Sigmoid colon (tissue), 7 donors: ENCODE data around the gene SLC9A1. TPM values are rescaled to one million over a fixed set of nuclear protein-coding genes. Genes with fewer than 3 reads are reported as not detected.

ENCODE experiments used
- DNase-seq: peaks from one replicate; pipeline ENCODE4 v3.0.0-alpha.2; 2019
- H3K27ac ChIP-seq, 4 donors: fragments of 200-600 bp; sonication (generic); one replicate each; pipeline ENCODE4 v1.5.1; 2016 to 2019; ENCODE audit warnings: mild to moderate bottlenecking in 1 of 4
- H3K27me3 ChIP-seq, 3 donors: fragments of 200-600 bp; sonication (generic); one replicate each; pipeline ENCODE4 v1.5.1; 2019; ENCODE audit warnings: mild to moderate bottlenecking in 1 of 3
- H3K36me3 ChIP-seq, 4 donors: fragments of 200-600 bp; sonication (generic); one replicate each; pipeline ENCODE4 v1.5.1; 2016 to 2019
- H3K4me1 ChIP-seq, 4 donors: fragments of 200-600 bp; sonication (generic); one replicate each; pipeline ENCODE4 v1.5.1; 2017 to 2019
- H3K4me3 ChIP-seq, 4 donors: fragments of 200-600 bp; sonication (generic); one replicate each; pipeline ENCODE4 v1.5.1; 2017 to 2019; ENCODE audit warnings: mild to moderate bottlenecking in 2 of 4, moderate library complexity in 1 of 4
- H3K9me3 ChIP-seq, 4 donors: fragments of 200-600 bp in 3 of 4; sonication (generic) in 3 of 4; one replicate each; pipeline versions ENCODE4 v1.5.1 to v1.6.1; 2013 to 2019
- EP300 ChIP-seq, 4 donors: sonication (generic); formaldehyde crosslinking; IDR thresholded peaks; one replicate each; pipeline ENCODE4 v1.6.1; 2017; ENCODE audit warnings: antibody characterized with exemption in 4 of 4
- POLR2A ChIP-seq, 2 donors: fragments of 450-650 bp; IDR thresholded peaks; one replicate each; pipeline ENCODE4 v1.6.1; 2016; ENCODE audit warnings: antibody characterized with exemption in 2 of 2, mild to moderate bottlenecking in 2 of 2, moderate library complexity in 2 of 2
- POLR2AphosphoS5 ChIP-seq, 4 donors: sonication (generic); formaldehyde crosslinking; IDR thresholded peaks; one replicate each; pipeline ENCODE4 v1.6.1; 2017; ENCODE audit warnings: antibody characterized with exemption in 4 of 4
- WGBS, 2 donors: extraction: QIAGEN DNeasy Blood & Tissue Kit; methylation state at CpG; one replicate each; pipeline ENCODE4 v1.1.7; 2013; 5-methylcytosine and 5-hydroxymethylcytosine counted together
- intact Hi-C: fragments of 100-400 bp; cut with DNase I; formaldehyde crosslinking; loops from one replicate; pipeline ENCODE4 v1.15.1; 2023
- polyA plus RNA-seq, 3 donors: library from polyadenylated mRNA; stranded (reverse); fragments of 200-250 nt; gene quantifications; one replicate each; pipeline ENCODE4 v1.2.3, GENCODE V29; 2013
- total RNA-seq, 4 donors: library from RNA; depleted of rRNA; stranded (reverse); fragments of >200 nt; gene quantifications; one replicate each; pipeline ENCODE4 v1.1.0, GENCODE V29; 2016
- TF ChIP-seq, protein P1 (sequence below), 4 experiments: fragments of 450-650 bp in 3 of 4; fragments of 200-600 bp in 1 of 4; IDR thresholded peaks; one replicate each; pipeline ENCODE4 v1.5.1; 2016 to 2019; ENCODE audit warnings: antibody characterized with exemption in 4 of 4, mild to moderate bottlenecking in 3 of 4, moderate library complexity in 2 of 4
- donor health status: healthy with polysubstance abuse.
- donor health status: Bipolar disorder and iron deficiency.
- donor health status: healthy.

The SLC9A1 gene
- total and polyA plus RNA-seq, 7 donors, result 6.0 to 64.4 (median 12.8) TPM

DNA sequence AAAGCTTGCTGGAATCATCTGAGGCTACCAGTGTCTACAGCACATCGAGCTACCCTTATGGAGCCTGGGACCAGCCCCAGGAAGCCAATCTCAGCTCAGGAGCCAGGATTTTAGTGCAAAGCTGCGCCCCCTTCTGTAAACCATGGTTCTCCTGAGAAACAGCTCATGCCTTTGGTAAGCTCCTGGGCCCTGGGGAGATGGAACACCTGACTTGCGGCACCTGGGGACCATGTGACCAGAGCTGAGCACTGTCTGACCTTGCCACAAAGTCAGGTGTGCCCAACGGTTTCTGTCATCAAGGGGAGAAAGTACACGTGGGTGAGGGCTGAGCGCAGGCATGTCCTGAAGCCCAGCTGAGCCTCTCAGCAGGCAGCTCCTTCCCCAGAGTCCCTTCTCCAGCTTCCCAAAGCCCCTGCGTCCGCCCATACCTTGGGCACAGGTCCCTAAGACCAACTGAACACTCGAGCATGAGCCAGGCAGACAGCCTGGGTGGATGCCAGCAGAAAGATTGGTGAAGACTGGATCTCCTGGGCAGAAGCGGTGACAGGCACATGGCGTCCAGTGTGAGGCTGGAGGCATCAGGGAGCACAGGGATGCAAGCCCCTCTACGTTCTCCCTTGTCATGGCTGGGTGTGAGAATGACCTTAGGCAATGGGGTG lies 84.4 kb downstream of the SLC9A1 start:
- H3K27me3 ChIP-seq, result no peaks in the 10 kb centered on the region
- TF ChIP-seq POLR2A (IDR thresholded peaks at IDR 0.05) (no peak), POLR2AphosphoS5 (IDR thresholded peaks at IDR 0.05) (no peak), EP300 (IDR thresholded peaks at IDR 0.05) (no peak)
- TF ChIP-seq, protein P1, sequence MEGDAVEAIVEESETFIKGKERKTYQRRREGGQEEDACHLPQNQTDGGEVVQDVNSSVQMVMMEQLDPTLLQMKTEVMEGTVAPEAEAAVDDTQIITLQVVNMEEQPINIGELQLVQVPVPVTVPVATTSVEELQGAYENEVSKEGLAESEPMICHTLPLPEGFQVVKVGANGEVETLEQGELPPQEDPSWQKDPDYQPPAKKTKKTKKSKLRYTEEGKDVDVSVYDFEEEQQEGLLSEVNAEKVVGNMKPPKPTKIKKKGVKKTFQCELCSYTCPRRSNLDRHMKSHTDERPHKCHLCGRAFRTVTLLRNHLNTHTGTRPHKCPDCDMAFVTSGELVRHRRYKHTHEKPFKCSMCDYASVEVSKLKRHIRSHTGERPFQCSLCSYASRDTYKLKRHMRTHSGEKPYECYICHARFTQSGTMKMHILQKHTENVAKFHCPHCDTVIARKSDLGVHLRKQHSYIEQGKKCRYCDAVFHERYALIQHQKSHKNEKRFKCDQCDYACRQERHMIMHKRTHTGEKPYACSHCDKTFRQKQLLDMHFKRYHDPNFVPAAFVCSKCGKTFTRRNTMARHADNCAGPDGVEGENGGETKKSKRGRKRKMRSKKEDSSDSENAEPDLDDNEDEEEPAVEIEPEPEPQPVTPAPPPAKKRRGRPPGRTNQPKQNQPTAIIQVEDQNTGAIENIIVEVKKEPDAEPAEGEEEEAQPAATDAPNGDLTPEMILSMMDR (IDR thresholded peaks at IDR 0.05), result no peak
- WGBS, 2 donors, result 52 to 76% methylated on average over 12 of the region's 12 CpGs
- intact Hi-C loops, result no loop called here
- no peak overlapping the region for H3K27ac ChIP-seq
- no peak for DNase-seq
- no peaks in the 10 kb centered on the region for H3K9me3 ChIP-seq
- no peaks in the 10 kb centered on the region for H3K4me1 ChIP-seq
- no peaks in the 10 kb centered on the region for H3K36me3 ChIP-seq
- no peak overlapping the region for H3K4me3 ChIP-seq

DNA sequence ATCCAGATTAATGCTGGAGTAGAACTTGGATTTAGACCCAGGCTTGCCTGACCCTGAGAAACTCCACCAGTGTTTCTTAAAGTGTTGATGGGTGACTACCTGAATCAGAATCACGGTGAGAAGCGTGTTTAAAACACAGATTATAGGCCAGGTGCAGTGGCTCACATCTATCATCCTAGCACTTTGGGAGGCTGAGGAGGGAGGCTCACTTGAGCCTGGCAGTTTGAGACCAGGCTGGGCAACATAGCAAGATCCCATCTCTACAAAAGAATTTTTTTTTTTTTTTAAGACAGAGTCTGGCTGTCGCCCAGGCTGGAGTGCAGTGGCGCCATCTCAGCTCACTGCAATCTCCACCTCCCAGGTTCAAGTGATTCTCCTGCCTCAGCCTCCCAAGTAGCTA lies 86.0 kb downstream of the SLC9A1 start:
- TF ChIP-seq, protein P1 (IDR thresholded peaks at IDR 0.05), result no peak
- no peak for TF ChIP-seq POLR2AphosphoS5 (IDR thresholded peaks at IDR 0.05)
- WGBS, 2 donors, result 94 to 97% methylated on average over 4 of the region's 4 CpGs

GRCh38 chr1:27065999-27066630 lies 88.8 kb downstream of the SLC9A1 start:
- Histone ChIP-seq H3K4me1 (no peaks in the 10 kb centered on the region), H3K27ac (no peak overlapping the region), H3K9me3 (no peaks in the 10 kb centered on the region), H3K36me3 (no peaks in the 10 kb centered on the region), H3K27me3 (no peaks in the 10 kb centered on the region), H3K4me3 (no peak overlapping the region)
- 91 to 95% methylated on average over 5 of the region's 5 CpGs for WGBS, 2 donors
- TF ChIP-seq POLR2A (IDR thresholded peaks at IDR 0.05) (no peak), EP300 (IDR thresholded peaks at IDR 0.05) (no peak), POLR2AphosphoS5 (IDR thresholded peaks at IDR 0.05) (no peak)
- TF ChIP-seq, protein P1 (IDR thresholded peaks at IDR 0.05), result no peak
- intact Hi-C loops, result no loop called here
- DNase-seq, result no peak

More for the DNA sequence above, 86.0 kb downstream of the SLC9A1 start:
- Histone ChIP-seq H3K4me3 (no peak overlapping the region), H3K9me3 (no peaks in the 10 kb centered on the region), H3K36me3 (no peaks in the 10 kb centered on the region), H3K27me3 (no peaks in the 10 kb centered on the region), H3K27ac (no peak overlapping the region), H3K4me1 (no peaks in the 10 kb centered on the region)
- DNase-seq, result no peak
- intact Hi-C loops, result no loop called here

DNA sequence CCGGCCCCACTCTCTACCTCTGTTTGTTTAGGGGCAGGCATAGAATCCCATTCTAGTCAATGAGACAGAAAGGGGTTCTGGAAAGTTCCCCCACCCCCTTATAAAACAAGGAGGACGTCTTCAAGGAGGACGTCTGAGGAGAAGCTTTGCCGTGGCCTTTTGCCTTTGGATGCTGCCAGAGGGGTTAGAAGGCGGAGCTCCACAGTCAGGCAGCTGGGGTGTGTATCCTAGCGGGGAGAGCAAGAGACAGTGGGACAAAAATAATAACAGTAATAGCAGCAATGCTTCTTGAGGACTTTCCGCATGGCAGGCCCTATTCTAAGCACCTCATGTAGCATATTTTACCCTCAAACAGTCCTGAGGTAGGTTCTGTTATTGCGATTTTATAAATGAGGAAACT lies 94.0 kb downstream of the SLC9A1 start:
- intact Hi-C loops, result no loop called here
- 87 to 89% methylated on average over 8 of the region's 8 CpGs for WGBS, 2 donors
- no peaks in the 10 kb centered on the region for H3K27me3 ChIP-seq
- no peak overlapping the region for H3K4me3 ChIP-seq
- no peaks in the 10 kb centered on the region for H3K36me3 ChIP-seq
- no peaks in the 10 kb centered on the region for H3K9me3 ChIP-seq
- H3K4me1 ChIP-seq, result peaks cover 0 to 20% (median 0%) of the 10 kb centered on the region in 4 donors
- no peak for TF ChIP-seq POLR2A (IDR thresholded peaks at IDR 0.05)
- TF ChIP-seq EP300 (IDR thresholded peaks at IDR 0.05), result no peak
- TF ChIP-seq POLR2AphosphoS5 (IDR thresholded peaks at IDR 0.05), result no peak
- TF ChIP-seq, protein P1 (IDR thresholded peaks at IDR 0.05), result no peak
- DNase-seq, result no peak
- H3K27ac ChIP-seq, result no peak overlapping the region
